Activated CD8-positive, alpha-beta T cell treated with anti-CD3 and anti-CD28 coated beads for 36 hours (primary cell): Measurements from ENCODE around the gene CXorf49B. TPM values are rescaled to one million over a fixed set of nuclear protein-coding genes. Genes with fewer than 3 reads are reported as not detected.
A peak's percentile ranks its signal among the peaks of the same experiment; 100 is the strongest.
"Not testable (repeated sequence)": the region's sequence is repeated elsewhere in the genome, so short reads cannot be mapped to it uniquely, and the experiment has no call there.

ENCODE experiments used
- ATAC-seq: fragments of 200-7000 bp; cut with Tn5 transposase; one replicate; pipeline ENCODE4 v1.10.0; 2021; ENCODE audit warnings: mild to moderate bottlenecking, moderate library complexity
- CTCF ChIA-PET: fragments of 350-600 bp; sonication (Branson Sonifier 250); formaldehyde crosslinking; loops from one replicate; lab custom pipeline; 2021; ENCODE audit warnings: antibody characterized with exemption; lab: Charles Lee
- POLR2A ChIA-PET: fragments of 350-600 bp; sonication (Branson Sonifier 250); formaldehyde crosslinking; loops from one replicate; lab custom pipeline; 2021; ENCODE audit warnings: antibody characterized with exemption; lab: Charles Lee
- DNase-seq: peaks from one replicate; pipeline ENCODE4 v3.0.0-alpha.2; 2020
- H3K27ac Mint-ChIP-seq: one replicate; pipeline ENCODE4 v1.8.0; 2021; ENCODE audit warnings: mild to moderate bottlenecking, mixed read lengths
- H3K27me3 Mint-ChIP-seq: one replicate; pipeline ENCODE4 v1.8.0; 2021; ENCODE audit warnings: mixed read lengths
- H3K36me3 Mint-ChIP-seq: one replicate; pipeline ENCODE4 v1.8.0; 2021; ENCODE audit warnings: low read depth, mixed read lengths
- H3K4me1 Mint-ChIP-seq: one replicate; pipeline ENCODE4 v1.8.0; 2021; ENCODE audit warnings: low read depth, mixed read lengths
- H3K4me3 Mint-ChIP-seq: one replicate; pipeline ENCODE4 v1.8.0; 2021; ENCODE audit warnings: mild to moderate bottlenecking, moderate library complexity, mixed read lengths
- H3K9me3 Mint-ChIP-seq: one replicate; pipeline ENCODE4 v1.8.0; 2021; ENCODE audit warnings: mixed read lengths
- intact Hi-C: fragments of 100-400 bp; cut with micrococcal nuclease; formaldehyde crosslinking; loops from one replicate; pipeline ENCODE4 v1.10.0; 2022
- total RNA-seq, 2 experiments: library from RNA; stranded (reverse); gene quantifications; one replicate each; pipeline ENCODE4 v1.2.3, GENCODE V29; 2021
- TF ChIP-seq, protein P1 (sequence below): fragments of 200-600 bp; IDR thresholded peaks from one replicate; pipeline ENCODE4 v1.8.0; 2022; ENCODE audit warnings: antibody characterized with exemption, mild to moderate bottlenecking

The CXorf49B gene
- total RNA-seq, 2 experiments from 2014 or later = not detected

DNA sequence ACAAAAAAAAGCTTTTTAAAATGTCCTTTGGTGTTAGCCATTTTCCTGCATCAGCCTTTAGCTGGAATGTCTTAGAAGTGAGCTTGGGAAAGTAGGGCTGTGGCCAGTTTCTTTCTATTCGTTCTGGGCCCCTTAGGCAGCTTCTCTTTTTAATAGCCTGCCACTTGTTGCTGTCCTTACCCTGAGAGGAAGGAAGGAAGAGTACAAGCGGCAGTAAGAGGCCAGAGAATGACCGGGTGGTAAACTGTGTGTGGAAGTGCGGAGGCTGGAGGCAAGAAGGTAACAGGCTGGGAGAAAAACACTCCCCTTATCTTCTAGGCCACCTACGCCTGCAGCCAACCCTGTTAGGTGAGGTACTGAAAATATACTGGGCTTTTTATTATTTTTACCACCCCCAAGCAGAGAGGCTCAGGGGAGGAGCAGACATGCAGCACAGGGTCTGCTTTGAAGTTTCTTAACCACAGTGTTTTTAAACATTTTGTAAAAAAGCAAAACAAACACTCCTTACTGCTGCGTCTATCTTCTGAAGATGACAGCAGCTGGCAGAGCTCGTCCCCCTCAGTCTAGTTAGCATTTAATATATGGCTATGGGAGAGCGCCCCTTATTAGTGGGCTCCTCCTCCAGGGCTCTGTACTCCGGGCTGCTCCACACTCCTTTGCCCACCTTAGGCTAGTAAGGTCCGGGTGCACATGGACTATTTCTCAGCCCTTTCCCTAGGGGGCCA is 19.2 kb downstream of the CXorf49B start:
- H3K36me3 Mint-ChIP-seq, H3K27ac Mint-ChIP-seq, H3K4me1 Mint-ChIP-seq, DNase-seq, H3K9me3 Mint-ChIP-seq, intact Hi-C loops, H3K27me3 Mint-ChIP-seq, ATAC-seq, H3K4me3 Mint-ChIP-seq, CTCF ChIA-PET, POLR2A ChIA-PET: not testable (repeated sequence)

DNA sequence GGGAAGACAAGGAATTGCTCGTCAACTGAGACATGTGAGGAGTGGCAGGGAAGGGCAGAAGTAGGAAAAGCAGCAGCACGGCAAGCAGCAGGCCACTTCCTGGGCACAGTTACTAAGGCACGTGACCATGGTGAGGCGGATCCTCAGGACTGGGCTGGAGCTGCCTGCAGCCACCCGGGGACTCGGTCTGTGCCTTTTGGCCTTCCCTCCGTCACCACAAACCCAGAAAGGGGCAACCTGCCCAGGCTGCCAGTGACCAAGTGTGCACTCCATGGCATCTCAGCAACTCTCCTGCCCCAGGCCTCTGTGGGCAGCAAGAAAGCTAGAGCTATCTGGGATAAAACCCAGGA is 19.8 kb downstream of the CXorf49B start:
- H3K9me3 Mint-ChIP-seq, intact Hi-C loops, H3K36me3 Mint-ChIP-seq, CTCF ChIA-PET, H3K27me3 Mint-ChIP-seq, H3K4me3 Mint-ChIP-seq, DNase-seq, POLR2A ChIA-PET, ATAC-seq, H3K4me1 Mint-ChIP-seq, H3K27ac Mint-ChIP-seq: not testable (repeated sequence)

GRCh38 chrX:71783569-71784347 is 20.6 kb downstream of the CXorf49B start:
- H3K27me3 Mint-ChIP-seq, POLR2A ChIA-PET, CTCF ChIA-PET, DNase-seq, H3K36me3 Mint-ChIP-seq, H3K9me3 Mint-ChIP-seq, intact Hi-C loops, H3K4me1 Mint-ChIP-seq, H3K27ac Mint-ChIP-seq, H3K4me3 Mint-ChIP-seq: not testable (repeated sequence)
- ATAC-seq = peak; percentile 30

- H3K9me3 Mint-ChIP-seq, H3K36me3 Mint-ChIP-seq, H3K4me1 Mint-ChIP-seq, DNase-seq, POLR2A ChIA-PET, H3K4me3 Mint-ChIP-seq, CTCF ChIA-PET, H3K27ac Mint-ChIP-seq, H3K27me3 Mint-ChIP-seq, intact Hi-C loops: not testable (repeated sequence)
- ATAC-seq = peak; percentile 82
These were observed 21.3 kb downstream of the CXorf49B start for GRCh38 chrX:71784348-71784983.

GRCh38 chrX:71806450-71806849 is 43.3 kb downstream of the CXorf49B start:
- ATAC-seq, POLR2A ChIA-PET, H3K36me3 Mint-ChIP-seq, H3K4me3 Mint-ChIP-seq, H3K9me3 Mint-ChIP-seq, CTCF ChIA-PET, H3K4me1 Mint-ChIP-seq, DNase-seq, intact Hi-C loops, H3K27ac Mint-ChIP-seq, H3K27me3 Mint-ChIP-seq: not testable (repeated sequence)

DNA sequence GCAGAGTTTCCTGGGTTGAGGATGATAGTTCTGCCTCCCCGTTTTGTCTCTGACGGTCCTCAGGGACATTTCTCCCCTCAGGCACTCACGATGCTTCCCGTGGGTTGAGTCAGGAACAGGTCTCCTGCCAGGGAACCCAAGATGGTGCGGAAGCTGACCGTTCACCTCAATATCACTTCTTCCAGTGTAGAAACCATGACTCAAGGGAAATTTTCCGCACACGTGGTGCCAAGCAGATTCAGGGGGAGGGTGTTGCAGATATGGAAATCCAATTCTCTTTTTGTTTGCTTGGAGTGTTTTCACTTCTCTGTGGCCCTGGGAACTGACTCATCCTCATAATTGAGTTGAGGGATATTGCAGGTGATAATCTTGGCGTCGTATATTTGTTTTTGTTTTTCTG is 46.7 kb downstream of the CXorf49B start:
- intact Hi-C loops = no loop called here
- DNase-seq (no peak), ATAC-seq (no peak)
- no peak overlapping the region for H3K27ac Mint-ChIP-seq
- POLR2A ChIA-PET = no interaction called here
- no peaks in the 10 kb centered on the region for H3K36me3 Mint-ChIP-seq
- H3K27me3 Mint-ChIP-seq = no peaks in the 10 kb centered on the region
- CTCF ChIA-PET = no interaction called here
- H3K4me3 Mint-ChIP-seq = no peak overlapping the region
- no peaks in the 10 kb centered on the region for H3K9me3 Mint-ChIP-seq
- TF ChIP-seq, protein P1, sequence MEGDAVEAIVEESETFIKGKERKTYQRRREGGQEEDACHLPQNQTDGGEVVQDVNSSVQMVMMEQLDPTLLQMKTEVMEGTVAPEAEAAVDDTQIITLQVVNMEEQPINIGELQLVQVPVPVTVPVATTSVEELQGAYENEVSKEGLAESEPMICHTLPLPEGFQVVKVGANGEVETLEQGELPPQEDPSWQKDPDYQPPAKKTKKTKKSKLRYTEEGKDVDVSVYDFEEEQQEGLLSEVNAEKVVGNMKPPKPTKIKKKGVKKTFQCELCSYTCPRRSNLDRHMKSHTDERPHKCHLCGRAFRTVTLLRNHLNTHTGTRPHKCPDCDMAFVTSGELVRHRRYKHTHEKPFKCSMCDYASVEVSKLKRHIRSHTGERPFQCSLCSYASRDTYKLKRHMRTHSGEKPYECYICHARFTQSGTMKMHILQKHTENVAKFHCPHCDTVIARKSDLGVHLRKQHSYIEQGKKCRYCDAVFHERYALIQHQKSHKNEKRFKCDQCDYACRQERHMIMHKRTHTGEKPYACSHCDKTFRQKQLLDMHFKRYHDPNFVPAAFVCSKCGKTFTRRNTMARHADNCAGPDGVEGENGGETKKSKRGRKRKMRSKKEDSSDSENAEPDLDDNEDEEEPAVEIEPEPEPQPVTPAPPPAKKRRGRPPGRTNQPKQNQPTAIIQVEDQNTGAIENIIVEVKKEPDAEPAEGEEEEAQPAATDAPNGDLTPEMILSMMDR = no peak
- no peaks in the 10 kb centered on the region for H3K4me1 Mint-ChIP-seq

DNA sequence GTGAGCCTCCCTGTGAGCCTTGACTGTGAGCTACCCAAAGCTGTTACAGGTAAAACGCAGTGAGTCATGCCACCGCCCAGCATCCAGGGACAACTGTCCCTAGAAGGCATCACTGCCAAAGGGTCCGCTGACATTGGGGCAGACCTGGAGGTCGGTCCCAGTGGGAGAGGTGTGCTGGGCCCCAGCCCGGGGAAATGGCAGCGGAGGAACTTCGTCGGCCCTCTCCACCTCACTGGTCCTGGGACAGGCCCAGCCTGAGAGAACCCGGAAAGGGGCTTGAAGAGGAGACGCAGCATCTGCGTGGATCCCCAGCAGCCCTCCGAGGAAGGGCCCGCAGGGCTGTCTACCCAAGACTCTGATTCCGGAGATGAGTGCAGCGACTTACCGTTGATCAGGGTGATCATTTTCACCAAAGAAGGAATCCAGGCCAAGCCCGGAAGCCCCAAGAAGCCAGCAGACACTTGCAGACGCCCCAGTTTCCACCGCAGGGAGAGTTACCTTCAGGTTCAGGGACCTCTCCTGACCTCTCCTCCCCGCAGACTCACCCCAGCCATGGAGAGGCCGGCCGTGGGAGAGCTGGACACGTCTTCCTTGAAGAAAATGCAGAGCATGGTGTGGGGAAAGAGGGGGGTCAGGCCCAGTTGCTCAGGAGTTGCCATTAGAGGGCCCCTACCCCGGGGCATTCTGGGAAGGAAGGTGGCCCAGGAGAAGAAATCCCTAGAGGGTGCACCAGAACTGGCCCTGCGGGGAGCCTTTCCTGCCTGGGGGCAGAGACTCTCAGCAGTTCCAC is 51.2 kb downstream of the CXorf49B start:
- TF ChIP-seq, protein P1 = no peak
- peaks cover 1% of the 10 kb centered on the region for H3K9me3 Mint-ChIP-seq
- POLR2A ChIA-PET = no interaction called here
- DNase-seq (no peak), ATAC-seq (no peak)
- CTCF ChIA-PET = no interaction called here
- H3K36me3 Mint-ChIP-seq = no peaks in the 10 kb centered on the region
- intact Hi-C loops = no loop called here
- H3K27ac Mint-ChIP-seq = no peak overlapping the region
- H3K4me1 Mint-ChIP-seq = no peaks in the 10 kb centered on the region
- no peak overlapping the region for H3K4me3 Mint-ChIP-seq
- H3K27me3 Mint-ChIP-seq = no peaks in the 10 kb centered on the region
